GM12878 (cell line): ENCODE data around the gene SLC37A2.

ENCODE experiments used
- CTCF ChIP-seq, 3 experiments: IDR thresholded peaks in 2 of 3; conservative IDR thresholded peaks in 1 of 3; 2 replicates each; pipeline ENCODE4 v1.5.1; 2011; ENCODE audit warnings: low read depth in 3 of 3, low read length in 3 of 3, mild to moderate bottlenecking in 3 of 3, control low read depth in 2 of 3, moderate library complexity in 2 of 3, inconsistent platforms in 1 of 3, mixed read lengths in 1 of 3; ENCODE audit not compliant: control insufficient read depth in 2 of 3, insufficient read depth in 1 of 3; ENCODE audit errors: extremely low read depth in 1 of 3
- EGR1 ChIP-seq, 2 experiments: IDR thresholded peaks; 1 replicate in 1 of 2; 2 replicates in 1 of 2; pipeline ENCODE4 v1.6.1; 2011 to 2012; ENCODE audit warnings: low read depth in 2 of 2, low read length in 2 of 2, borderline replicate concordance in 1 of 2, mild to moderate bottlenecking in 1 of 2, moderate library complexity in 1 of 2

DNA sequence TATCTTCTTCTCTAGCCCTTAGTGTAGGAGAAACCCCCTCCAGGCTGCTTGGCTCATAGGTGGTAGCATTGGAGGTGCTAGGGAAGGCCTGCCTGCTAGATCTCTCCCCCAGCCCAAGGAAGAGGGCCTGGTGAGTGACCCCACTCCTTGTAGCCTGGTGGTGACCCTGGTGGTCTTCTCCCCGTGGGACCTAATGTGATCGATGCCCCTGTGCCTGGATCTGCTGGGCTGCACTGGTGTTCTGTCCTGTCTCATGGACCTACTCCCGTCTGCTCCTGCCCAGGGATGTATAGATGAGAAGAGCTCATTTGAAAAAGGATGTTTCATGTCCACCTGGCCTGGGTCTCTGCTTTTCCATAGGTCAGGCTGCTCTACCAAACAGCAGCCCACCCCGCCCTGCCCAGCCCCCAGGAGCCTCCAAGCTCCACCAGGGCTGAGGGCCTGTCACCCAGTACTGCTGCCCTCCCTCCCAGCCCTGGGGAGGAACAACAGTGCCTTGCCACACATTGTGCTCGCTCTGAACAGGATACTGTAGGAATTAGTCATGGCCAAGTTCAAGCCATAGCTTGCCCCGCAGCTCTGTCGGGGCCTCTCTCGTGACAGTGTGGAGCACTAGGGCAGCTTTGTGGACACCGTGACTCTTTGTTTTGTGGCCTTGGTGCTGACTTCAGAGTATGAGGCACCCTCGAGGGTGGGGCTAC lies 19.7 kb downstream of the SLC37A2 start:
- TF ChIP-seq CTCF (IDR thresholded peaks at IDR 0.05 in 2 of 3, conservative IDR thresholded peaks at IDR 0.05 in 1 of 3; ENCODE audit: control insufficient read depth in 2 of 3, extremely low read depth in 1 of 3, insufficient read depth in 1 of 3, low read depth in 3 of 3, low read length in 3 of 3) (no peak), EGR1 (IDR thresholded peaks at IDR 0.05; ENCODE audit: borderline replicate concordance in 1 of 2, low read depth in 2 of 2, low read length in 2 of 2) (no peak)
